SK-N-MC (cell line): ENCODE results near the gene ANK3.

Source experiments
- EZH2 ChIP-seq: fragments of 200-600 bp; sonication (generic); IDR thresholded peaks from one replicate; pipeline ENCODE4 v1.6.1; 2017; ENCODE audit warnings: antibody characterized with exemption
- POLR2AphosphoS5 ChIP-seq: IDR thresholded peaks from 2 replicates; pipeline ENCODE4 v1.6.1; 2012; ENCODE audit warnings: mild to moderate bottlenecking, low read depth, low read length, borderline replicate concordance

- no peak for TF ChIP-seq POLR2AphosphoS5
- TF ChIP-seq EZH2, result no peak
Observed at GRCh38 chr10:60139798-60140566, 249.7 kb downstream of the ANK3 start.
